Fibroblast of skin of right quadriceps (primary cell): ENCODE measurements around the gene FAU.
A peak's percentile ranks its signal among the peaks of the same experiment; 100 is the strongest.

Experiments
- DNase-seq: peaks from one replicate; pipeline ENCODE4 v3.0.0-alpha.2; 2013

The FAU gene

GRCh38 chr11:65134952-65135632 lies 13.2 kb upstream of the FAU start:
- DNase-seq, result peak; percentile 97

- DNase-seq, result peak; percentile 88
These were observed 12.5 kb upstream of the FAU start, which contains the start of gene SYVN1 for GRCh38 chr11:65134240-65134951. Gene SYVN1 (minus strand): TSS chr11:65134519. CDS start chr11:65133601, 918 bp downstream.

- no peak for DNase-seq
These were observed 11.8 kb upstream of the FAU start for GRCh38 chr11:65133724-65134123.

GRCh38 chr11:65132988-65133700 lies 11.2 kb upstream of the FAU start:
- DNase-seq, result no peak

- no peak for DNase-seq
These were observed 10.5 kb upstream of the FAU start for GRCh38 chr11:65132238-65132987.

GRCh38 chr11:65131895-65132237 lies 9.9 kb upstream of the FAU start:
- no peak for DNase-seq

GRCh38 chr11:65131417-65131776 lies 9.5 kb upstream of the FAU start:
- no peak for DNase-seq

GRCh38 chr11:65130631-65131416 lies 8.9 kb upstream of the FAU start:
- no peak for DNase-seq

GRCh38 chr11:65129649-65130441 lies 7.9 kb upstream of the FAU start:
- DNase-seq, result no peak

GRCh38 chr11:65128182-65129145 lies 6.5 kb upstream of the FAU start:
- DNase-seq, result no peak

GRCh38 chr11:65127473-65128181 lies 5.7 kb upstream of the FAU start:
- no peak for DNase-seq

- no peak for DNase-seq
These were observed 4.8 kb upstream of the FAU start for GRCh38 chr11:65126624-65127274.

GRCh38 chr11:65125197-65126056 lies 3.5 kb upstream of the FAU start:
- no peak for DNase-seq

- DNase-seq, result no peak
These were observed 2.7 kb upstream of the FAU start for GRCh38 chr11:65124480-65125196.

GRCh38 chr11:65121447-65121864 lies 478 bp downstream of the FAU start:
- DNase-seq, result no peak

- DNase-seq, result no peak
These were observed 1.1 kb downstream of the FAU start for GRCh38 chr11:65120831-65121230.

GRCh38 chr11:65119670-65119995 lies 2.3 kb downstream of the FAU start:
- DNase-seq, result no peak
